Ascending aorta (tissue), 2 donors: ENCODE measurements around the gene CD58. TPM values are rescaled to one million over a fixed set of nuclear protein-coding genes. Genes with fewer than 3 reads are reported as not detected.

Source experiments
- DNase-seq, 2 donors: peaks; one replicate each; pipeline ENCODE4 v3.0.0-alpha.2; 2019; ENCODE audit warnings: low spot score in 2 of 2
- H3K27ac ChIP-seq, 2 donors: fragments of 200-600 bp; sonication (generic); one replicate each; pipeline ENCODE4 v1.5.1; 2016 to 2017; ENCODE audit warnings: mild to moderate bottlenecking in 1 of 2
- H3K27me3 ChIP-seq: fragments of 200-600 bp; sonication (generic); one replicate; pipeline ENCODE4 v1.5.1; 2017
- H3K36me3 ChIP-seq, 2 donors: fragments of 200-600 bp; sonication (generic); one replicate each; pipeline ENCODE4 v1.5.1; 2016
- H3K4me1 ChIP-seq, 2 donors: fragments of 200-600 bp; sonication (generic); one replicate each; pipeline ENCODE4 v1.5.1; 2016 to 2017; ENCODE audit warnings: mild to moderate bottlenecking in 1 of 2
- H3K4me3 ChIP-seq, 2 donors: fragments of 200-600 bp; sonication (generic); one replicate each; pipeline ENCODE4 v1.5.1; 2016 to 2017; ENCODE audit warnings: mild to moderate bottlenecking in 1 of 2
- H3K9me3 ChIP-seq, 2 donors: fragments of 200-600 bp; sonication (generic); one replicate each; pipeline ENCODE4 v1.5.1; 2016
- CTCF ChIP-seq, 3 experiments: fragments of 200-600 bp in 2 of 3; fragments of 450-650 bp in 1 of 3; sonication (generic) in 2 of 3; IDR thresholded peaks; one replicate each; pipeline ENCODE4 v1.5.1; 2016 to 2019; ENCODE audit warnings: antibody characterized with exemption in 3 of 3, mild to moderate bottlenecking in 1 of 3, moderate library complexity in 1 of 3
- intact Hi-C: fragments of 100-400 bp; cut with DNase I; formaldehyde crosslinking; loops from one replicate; pipeline ENCODE4 v1.15.1; 2023
- total RNA-seq: library from RNA; depleted of rRNA; stranded (reverse); fragments of >200 nt; gene quantifications from one replicate; pipeline ENCODE4 v1.1.0, GENCODE V29; 2016

CD58 gene
- total RNA-seq, 1 donor from 2014 or later = 50.7 TPM

- DNase-seq = no peak
- intact Hi-C loops = no loop called here
- H3K9me3 ChIP-seq = no peaks in the 10 kb centered on the region
- H3K27ac ChIP-seq = no peak overlapping the region
- H3K27me3 ChIP-seq = no peaks in the 10 kb centered on the region
- no peak for TF ChIP-seq CTCF (IDR thresholded peaks at IDR 0.05)
- H3K4me3 ChIP-seq = no peak overlapping the region
- H3K36me3 ChIP-seq = no peaks in the 10 kb centered on the region
- H3K4me1 ChIP-seq = no peaks in the 10 kb centered on the region
These were observed 79.0 kb downstream of the CD58 start for GRCh38 chr1:116491700-116492357.

- no peak for TF ChIP-seq CTCF (IDR thresholded peaks at IDR 0.05)
- no peak overlapping the region for H3K4me3 ChIP-seq
- H3K27ac ChIP-seq = no peak overlapping the region
- intact Hi-C loops = no loop called here
- no peak for DNase-seq
- H3K4me1 ChIP-seq = no peaks in the 10 kb centered on the region
- H3K27me3 ChIP-seq = no peaks in the 10 kb centered on the region
- H3K9me3 ChIP-seq = no peaks in the 10 kb centered on the region
- H3K36me3 ChIP-seq = no peaks in the 10 kb centered on the region
These were observed 80.2 kb downstream of the CD58 start for GRCh38 chr1:116490588-116490987.

- H3K9me3 ChIP-seq = no peaks in the 10 kb centered on the region
- DNase-seq = no peak
- peaks cover 0 to 4% of the 10 kb centered on the region in 2 donors for H3K4me1 ChIP-seq
- H3K36me3 ChIP-seq = no peaks in the 10 kb centered on the region
- no peak overlapping the region for H3K4me3 ChIP-seq
- no peak for TF ChIP-seq CTCF (IDR thresholded peaks at IDR 0.05)
- no peaks in the 10 kb centered on the region for H3K27me3 ChIP-seq
- intact Hi-C loops = no loop called here
- no peak overlapping the region for H3K27ac ChIP-seq
These were observed 81.6 kb downstream of the CD58 start for GRCh38 chr1:116489231-116489697.

- DNase-seq = no peak
- no peak overlapping the region for H3K27ac ChIP-seq
- H3K9me3 ChIP-seq = no peaks in the 10 kb centered on the region
- H3K27me3 ChIP-seq = no peaks in the 10 kb centered on the region
- no peaks in the 10 kb centered on the region for H3K36me3 ChIP-seq
- intact Hi-C loops = no loop called here
- TF ChIP-seq CTCF (IDR thresholded peaks at IDR 0.05) = no peak
- peaks cover 0 to 4% of the 10 kb centered on the region in 2 donors for H3K4me1 ChIP-seq
- no peak overlapping the region for H3K4me3 ChIP-seq
These were observed 82.8 kb downstream of the CD58 start for GRCh38 chr1:116488071-116488470.

GRCh38 chr1:116487583-116487982 lies 83.2 kb downstream of the CD58 start:
- Histone ChIP-seq H3K9me3 (no peaks in the 10 kb centered on the region), H3K4me3 (no peak overlapping the region), H3K27ac (no peak overlapping the region), H3K27me3 (no peaks in the 10 kb centered on the region), H3K36me3 (no peaks in the 10 kb centered on the region), H3K4me1 (peaks cover 0 to 4% of the 10 kb centered on the region in 2 donors)
- intact Hi-C loops = no loop called here
- no peak for TF ChIP-seq CTCF (IDR thresholded peaks at IDR 0.05)
- DNase-seq = no peak
